IPS-NIHi11 (cell line): ENCODE measurements around the gene BHLHA9.
"Not testable (repeated sequence)": the region's sequence is repeated elsewhere in the genome, so short reads cannot be mapped to it uniquely, and the experiment has no call there.

ENCODE experiments used
- DNase-seq: peaks from one replicate; pipeline ENCODE4 v3.0.0; 2012; ENCODE audit warnings: mixed read lengths, low spot score

BHLHA9 gene

DNA sequence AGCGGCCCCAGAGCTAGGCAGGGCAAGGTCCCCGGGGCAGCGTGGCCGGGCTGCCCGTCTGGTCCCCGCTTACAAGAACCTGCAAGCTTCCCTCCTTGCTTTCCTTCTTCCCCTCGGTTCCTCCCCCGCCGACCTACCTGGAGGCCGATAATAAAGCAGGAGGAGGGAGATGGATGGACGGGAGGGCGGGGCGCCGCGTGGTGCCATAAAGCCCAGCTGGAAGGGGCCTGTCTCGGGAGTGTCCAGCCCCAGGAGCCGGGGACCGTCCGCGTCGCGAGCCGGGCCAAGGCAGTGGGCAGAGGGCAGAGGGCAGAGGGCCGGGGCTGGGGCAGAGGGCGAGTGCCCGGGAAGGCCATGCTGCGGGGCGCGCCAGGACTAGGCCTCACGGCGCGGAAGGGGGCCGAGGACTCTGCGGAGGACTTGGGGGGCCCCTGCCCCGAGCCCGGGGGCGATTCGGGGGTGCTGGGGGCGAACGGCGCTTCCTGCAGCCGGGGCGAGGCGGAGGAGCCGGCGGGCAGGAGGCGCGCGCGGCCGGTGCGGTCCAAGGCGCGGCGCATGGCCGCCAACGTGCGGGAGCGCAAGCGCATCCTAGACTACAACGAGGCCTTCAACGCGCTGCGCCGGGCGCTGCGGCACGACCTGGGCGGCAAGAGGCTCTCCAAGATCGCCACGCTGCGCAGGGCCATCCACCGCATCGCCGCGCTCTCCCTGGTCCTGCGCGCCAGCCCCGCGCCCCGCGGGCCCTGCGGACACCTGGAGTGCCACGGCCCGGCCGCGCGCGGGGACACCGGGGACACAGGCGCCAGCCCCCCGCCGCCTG, at the start of gene BHLHA9:
TSS of gene BHLHA9 (plus strand) at position 235 of the 820 bp plus-strand sequence. CDS start at position 355, 120 bp downstream.
- no peak for DNase-seq

DNA sequence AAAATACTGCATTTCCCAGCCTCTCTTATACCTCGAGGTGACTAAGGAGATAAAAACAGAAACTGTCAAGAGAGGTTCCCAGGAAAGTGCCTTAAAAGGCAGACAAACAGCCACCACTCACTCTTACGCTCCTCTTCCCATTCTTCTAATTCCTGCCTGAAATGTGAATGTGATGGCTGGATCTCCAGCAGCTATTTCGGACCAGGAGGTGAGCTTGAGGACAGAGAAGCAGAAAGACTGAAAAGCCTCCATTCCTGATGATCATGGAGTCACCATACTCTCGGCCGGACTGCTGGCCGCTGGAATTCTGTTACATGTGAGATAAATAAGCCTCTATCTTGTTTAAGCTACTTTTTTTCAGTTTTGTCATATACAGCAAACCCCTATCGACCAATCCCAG, 49.0 kb upstream of the BHLHA9 start:
- no peak for DNase-seq

DNA sequence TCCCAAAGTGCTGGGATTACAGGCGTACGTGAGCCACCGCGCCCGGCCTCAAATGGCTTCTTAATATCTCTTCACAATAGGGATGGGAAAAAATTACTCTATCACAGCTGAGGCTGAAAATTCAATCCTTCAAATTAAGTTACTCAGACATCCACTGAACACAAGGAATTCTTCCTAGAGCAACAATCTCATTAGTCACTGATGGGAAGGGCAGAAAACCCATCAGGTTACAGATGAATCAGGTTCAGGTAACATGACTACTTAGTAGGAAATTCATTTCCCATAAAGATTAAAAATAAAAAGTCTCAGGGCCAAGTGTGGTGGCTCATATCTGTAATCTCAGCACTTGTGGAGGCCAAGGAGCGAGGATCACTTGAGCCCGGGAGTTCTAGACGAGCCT, 47.9 kb upstream of the BHLHA9 start:
- DNase-seq, result no peak

DNA sequence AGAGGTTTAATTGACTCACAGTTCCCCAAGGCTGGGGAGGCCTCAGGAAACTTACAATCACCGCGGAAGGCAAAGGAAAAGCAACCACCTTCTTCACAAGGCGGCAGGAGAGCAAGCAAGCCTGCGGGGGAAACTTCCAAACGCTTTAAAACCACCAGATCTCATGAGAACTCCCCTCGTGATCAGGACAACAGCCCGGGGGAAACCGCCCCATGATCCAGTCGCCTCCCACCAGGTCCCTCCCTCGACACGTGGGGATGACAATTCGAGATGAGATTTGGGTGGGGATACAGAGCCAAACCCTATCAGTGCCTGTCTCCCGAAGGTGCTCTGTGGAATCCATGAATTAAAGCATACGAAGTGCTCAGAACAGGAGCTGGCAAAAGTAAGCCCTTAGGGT, 46.6 kb upstream of the BHLHA9 start:
- DNase-seq, result no peak

DNA sequence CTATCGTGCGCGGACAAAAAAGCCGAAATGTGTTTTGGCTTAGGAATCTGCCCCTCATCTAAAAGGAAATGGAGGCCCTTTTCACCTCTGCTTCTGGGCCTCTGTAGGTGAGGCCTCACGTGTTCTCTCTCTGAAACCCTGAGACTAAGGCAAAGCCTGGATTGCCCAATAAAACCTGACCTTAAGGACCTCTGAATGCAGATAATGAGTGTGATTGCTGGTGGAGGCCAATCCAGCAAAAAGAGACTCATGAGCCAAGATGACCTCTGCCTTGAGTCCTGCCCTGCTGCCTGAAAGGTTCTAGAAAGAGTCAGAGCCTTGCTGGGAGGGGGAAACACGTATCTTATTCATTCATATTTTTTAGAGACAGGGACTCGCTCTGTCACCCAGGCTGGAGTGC, 45.9 kb upstream of the BHLHA9 start:
- DNase-seq, result no peak

DNA sequence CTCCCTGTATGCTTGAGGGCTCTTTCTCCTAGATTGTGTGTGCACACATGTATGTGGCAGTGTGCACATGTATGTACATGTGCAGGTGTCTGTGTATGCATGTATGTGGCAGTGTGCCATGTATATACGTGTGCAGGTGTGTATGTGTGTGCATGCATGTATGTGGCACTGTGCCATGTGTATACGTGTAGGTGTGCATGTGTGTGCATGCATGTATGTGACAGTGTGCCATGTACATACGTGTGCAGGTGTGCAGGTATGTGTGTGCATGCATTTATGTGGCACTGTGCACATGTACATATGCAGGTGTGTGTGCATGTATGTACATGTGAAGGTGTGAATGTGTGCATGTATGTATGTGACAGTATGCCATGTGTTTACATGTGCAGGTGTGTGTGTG, 43.9 kb upstream of the BHLHA9 start:
- DNase-seq, result no peak

DNA sequence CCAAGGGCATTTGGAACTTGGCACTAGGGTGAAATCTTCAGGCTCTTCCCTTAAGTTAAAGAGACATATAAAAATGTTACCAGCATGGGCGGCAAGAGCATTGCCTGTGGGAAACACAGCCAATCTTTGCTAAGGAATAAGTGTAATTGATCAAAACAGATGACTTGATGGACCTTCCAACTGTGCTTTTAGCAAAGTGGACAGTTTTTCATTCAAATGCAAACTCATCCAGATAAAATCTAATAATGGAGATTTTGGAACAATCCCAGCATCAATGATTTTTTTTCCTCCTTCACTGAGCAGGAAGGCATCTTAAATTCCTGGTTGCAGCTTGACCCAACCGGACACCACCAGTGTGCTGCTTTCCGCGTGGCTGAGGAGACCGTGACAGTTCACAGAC, 42.9 kb upstream of the BHLHA9 start:
- no peak for DNase-seq

DNA sequence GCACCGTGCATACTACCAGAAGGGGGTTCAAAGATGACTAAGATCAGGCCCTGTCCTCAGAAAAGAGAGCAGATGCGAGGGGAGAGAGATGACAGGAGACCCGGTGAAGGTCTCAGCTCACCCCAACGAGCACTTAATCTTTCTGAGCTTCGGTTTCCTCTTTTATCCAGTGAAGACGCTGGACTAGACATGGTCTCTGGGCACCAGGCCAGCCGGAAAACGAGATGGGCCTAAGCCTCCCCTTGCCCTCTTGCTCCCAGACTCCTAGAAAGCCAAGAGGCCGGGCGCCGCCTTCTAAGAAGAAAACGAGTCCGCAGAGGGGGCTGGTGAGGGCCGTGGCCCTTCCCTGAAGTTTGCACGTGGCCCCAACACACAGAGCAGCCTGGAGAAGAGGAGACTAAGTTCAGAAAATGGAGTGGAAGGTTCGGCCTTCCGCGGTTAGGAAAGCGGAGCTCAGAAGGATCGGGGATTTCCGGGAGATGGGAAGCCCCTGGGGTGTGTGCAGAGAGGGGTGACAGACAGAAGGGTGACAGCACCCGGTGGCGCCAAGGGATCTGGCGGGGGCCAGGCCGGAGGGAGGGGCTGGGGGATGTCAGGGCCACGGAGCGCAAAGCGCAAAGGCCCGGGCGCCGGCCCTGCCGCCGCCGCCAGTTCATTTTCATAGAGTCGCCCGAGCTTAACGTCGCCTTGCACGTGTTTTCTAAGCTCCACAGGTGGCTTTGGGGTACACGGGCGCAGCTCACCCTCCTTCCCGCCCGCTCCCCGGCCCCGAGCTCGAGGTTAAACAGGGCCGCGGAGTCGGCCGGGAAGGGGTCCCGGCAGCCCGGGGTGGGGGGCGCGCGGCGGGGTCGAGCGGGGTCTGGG, 42.1 kb upstream of the BHLHA9 start:
- DNase-seq, result peak; percentile 39

DNA sequence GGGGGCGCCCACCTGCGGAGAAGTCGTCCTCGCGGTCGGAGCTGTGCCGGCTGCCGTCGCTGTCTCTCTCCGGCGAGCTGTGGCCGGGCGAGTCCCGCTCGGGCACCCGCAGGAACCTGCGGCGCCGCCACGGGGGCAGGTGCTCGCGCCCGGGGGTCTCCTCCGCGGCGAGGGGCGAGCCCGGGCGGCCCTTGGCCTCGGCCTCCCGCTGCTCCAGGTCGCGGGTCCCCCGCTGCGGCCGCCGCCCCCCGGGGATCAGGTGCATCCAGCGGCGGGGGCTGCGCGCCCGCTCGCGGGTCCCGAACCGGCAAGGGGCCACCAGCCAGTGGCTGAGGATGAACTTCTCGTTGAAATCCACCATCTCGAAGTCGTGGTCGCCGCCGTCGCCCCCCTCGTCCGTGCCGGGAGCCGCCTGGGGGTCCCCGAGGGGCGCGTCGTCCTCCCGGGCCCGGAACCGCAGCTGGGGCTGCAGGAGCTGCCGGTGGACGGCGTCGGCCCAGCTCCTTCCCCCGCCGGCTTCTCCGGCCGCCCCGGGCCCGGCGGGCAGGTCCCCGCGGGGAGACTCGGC, 41.4 kb upstream of the BHLHA9 start:
- peak; percentile 79 for DNase-seq

DNA sequence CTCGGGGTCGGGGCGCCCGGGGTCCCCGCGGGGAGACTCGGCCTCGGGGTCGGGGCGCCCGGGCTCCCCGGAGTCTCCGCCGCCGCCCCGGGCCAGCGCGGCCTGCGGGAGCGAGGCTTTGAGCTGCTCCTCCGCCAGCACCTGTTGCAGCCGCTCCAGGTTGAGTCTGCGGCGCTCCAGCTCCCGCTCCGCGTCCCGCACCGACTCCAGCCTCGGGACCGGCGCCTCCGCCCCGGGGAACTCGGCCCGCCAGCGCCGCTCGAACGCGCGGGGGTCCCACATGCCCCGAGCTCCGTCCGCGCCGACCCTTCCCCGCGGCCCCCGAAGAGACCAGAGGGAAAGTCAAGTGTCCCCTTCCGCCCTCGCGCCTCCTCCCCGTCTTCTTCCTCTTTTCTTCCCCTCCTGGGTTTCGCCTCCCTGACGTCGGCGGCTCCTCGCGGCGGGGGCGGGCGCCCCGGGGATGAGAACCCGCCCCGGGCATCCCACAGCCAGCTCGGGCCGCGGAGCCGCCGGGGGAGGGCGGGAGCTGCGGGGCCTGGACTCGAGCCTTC, 40.8 kb upstream of the BHLHA9 start:
- DNase-seq, result peak; percentile 81

DNA sequence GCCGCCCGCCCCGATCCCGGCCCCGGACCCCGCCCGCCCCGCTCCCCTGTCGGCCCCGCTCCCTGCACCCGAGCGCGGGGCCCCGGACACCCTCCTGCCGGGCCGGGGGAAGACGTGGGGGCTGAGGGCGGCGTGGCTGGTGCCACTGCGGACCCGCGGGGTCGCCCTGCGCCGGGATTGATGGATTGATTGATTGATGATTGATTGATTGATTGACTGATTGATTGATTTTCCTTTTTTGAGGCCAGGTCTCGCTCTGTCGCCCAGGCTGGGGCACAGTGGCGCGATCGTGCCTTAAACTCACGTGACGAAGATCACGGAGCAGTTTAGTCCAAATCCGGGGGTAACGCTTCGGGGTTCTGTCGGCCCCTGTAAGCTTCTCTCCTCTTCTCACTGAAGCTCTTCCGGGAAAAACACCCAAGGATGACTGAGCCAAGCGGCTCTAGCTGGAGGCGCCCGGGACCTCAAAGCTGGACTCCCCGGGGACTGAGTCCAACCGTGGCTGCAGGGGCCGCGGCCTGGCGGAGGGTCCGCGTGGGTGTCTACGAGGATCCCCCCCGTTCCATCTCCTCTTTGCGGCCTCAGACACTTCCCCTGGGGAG, 40.2 kb upstream of the BHLHA9 start:
- DNase-seq, result no peak

DNA sequence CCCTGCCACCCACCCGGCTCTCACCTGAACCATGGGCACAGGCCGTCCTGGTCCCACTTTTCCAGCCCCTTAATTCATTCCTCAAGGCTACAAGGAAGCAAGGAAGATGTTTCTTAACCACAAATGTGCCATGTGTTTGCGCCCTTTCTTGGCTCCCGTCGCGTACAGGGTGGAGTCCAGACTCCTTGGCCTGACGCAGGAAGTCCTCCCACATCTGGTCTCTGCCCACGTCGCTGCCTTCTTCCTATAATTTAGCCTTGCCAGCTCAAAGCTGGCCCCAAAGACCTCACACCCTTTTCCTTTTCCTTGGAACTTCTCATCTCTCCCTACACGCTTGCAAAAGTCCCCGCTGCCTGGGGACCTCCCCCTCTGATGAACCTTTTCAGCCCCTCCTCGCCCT, 38.8 kb upstream of the BHLHA9 start:
- DNase-seq, result no peak

DNA sequence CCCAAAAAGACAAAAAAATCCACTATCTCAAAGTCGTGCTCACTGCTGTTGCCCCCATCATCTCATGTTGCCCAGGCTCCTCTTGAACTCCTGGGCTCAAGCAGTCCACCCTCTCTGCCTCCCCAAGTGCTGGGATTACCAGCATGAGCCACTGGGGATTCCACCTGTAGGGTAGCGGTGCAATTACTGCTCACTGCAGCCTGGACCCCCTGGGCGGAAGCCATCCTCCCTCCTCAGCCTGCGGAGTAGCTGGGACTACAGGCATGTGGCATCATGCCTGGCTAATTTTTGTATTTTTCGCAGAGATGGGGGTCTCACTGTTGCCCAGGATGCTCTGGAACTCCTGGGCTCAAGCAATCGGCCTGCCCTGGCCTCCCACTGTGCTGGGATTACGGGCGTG, 37.9 kb upstream of the BHLHA9 start:
- DNase-seq, result no peak

DNA sequence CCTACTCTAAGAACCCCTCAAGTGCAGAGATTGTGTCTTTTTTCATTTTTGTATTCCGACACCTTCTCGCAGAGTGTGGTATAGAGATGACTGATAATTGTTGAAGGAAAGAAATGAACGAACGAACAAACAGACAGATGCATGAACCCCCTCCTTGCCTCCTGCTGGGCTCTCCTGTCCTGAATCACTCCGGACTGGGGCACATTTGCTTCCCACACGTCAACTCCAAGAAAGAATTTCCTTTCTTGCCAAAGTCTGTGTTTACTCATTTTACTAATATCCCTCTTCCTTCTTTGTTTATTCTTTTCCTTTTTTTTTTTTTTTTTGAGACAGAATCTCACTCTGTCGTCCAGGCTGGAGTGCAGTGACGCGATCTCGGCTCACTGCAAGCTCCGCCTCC, 37.5 kb upstream of the BHLHA9 start:
- DNase-seq, result no peak

DNA sequence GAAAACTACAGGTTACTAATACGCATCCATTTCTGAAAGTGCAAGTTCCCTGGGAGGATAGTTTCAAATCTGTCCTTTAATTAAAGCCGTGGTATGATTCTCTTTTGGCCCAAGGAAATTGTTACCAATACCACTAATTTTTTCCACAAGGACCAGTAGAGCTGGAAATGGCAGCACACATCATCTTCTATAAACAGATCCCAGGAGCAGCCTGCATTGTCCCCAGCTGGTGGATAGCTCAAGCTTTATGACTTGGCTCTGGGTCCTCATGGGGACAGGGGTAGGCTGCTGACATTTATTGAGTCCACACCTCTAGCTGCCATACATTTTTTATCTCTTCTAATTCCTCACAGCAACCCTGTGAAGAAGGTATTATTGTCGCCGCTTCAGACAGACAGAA, 35.8 kb upstream of the BHLHA9 start:
- DNase-seq, result no peak

DNA sequence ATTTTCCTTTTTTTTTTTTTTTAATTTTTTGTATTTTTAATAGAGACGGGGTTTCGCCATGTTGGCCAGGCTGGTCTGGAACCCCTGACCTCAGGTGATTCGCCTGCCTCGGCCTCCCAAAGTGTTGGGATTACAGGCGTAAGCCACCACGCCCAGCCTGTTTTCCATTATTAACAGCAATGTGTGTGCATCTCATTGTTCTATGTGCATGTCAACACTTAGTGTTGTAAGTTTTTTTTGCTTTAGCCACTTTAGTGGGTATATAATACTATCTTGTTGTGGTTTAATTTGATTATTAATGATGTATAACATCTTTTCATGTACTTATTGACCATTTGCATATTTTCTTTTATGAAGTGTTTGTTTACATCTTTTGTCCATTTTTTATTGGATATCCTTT, 32.8 kb upstream of the BHLHA9 start:
- no peak for DNase-seq

DNA sequence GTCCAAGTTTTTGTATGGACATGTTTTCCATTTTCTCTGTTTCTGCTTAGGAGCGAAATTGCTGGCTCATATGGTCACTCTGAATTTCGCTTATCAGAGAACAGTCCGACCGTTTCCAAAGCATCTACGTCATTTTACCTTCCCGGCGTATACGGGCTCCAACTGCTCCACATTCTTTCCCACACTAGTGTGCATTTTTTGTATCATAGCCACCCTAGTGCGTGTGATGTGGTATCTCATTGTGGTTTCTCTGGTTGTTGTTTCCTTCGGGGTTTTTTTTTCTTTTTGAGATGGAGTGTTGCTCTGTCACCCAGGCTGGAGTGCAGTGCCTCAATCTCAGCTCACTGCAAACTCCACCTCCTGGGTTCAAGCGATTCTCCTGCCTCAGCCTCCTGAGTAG, 31.0 kb upstream of the BHLHA9 start:
- no peak for DNase-seq

DNA sequence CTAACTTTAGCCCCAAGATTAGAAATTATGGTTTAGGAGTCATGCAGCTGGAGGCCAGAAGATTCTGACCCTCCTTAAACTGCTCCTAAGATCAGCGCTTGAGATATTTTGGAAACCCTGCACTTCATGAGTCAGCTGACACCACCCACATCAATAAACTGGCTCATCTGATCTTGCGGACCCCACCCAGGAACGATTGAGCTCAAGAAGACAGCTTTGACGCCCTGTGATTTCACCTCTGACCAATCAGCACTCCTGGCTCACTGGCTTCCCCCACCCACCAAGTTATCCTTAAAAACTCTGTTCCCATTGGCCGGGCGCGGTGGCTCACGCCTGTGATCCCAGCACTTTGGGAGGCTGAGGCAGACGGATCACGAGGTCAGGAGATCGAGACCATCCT, 29.8 kb upstream of the BHLHA9 start:
- DNase-seq, result not testable (repeated sequence)

DNA sequence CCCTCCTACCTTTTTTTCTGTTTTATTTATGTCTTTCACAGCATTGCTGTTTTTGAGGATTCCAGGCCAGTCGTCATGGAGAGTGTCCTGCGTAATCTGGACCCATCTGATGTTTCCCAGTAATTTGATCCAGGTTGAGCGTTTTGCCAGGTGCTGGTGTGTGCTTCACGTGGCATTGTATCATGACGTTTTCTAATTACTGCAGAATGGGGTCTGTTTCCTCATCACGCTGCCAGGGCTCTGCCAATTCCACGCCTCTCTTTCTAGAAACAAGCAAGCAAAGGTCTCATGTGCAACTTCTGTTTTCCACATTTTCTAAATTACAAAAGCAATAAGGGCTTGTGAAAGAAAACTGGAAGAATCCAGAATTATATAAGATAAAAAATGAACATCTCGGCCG, 28.3 kb upstream of the BHLHA9 start:
- no peak for DNase-seq

DNA sequence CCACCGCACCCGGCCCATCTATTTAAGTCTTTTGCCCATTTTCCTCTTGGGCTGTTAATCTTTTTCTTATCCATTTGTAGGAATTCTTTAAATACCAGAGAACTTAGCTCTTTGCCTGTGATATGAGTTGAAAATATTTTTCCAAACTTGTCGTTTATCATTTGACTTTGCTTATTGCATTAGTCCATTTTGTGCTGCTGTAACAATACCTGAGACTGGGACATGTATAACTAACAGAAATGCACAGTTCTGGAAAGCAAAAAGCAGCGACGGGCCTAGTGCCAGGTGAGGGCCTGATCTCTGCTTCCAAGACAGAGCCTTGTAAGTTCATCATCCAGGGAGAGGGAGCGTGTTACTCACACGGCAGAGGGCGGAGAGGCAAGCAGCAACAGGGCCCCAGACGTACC, 25.6 kb upstream of the BHLHA9 start:
- DNase-seq, result no peak

DNA sequence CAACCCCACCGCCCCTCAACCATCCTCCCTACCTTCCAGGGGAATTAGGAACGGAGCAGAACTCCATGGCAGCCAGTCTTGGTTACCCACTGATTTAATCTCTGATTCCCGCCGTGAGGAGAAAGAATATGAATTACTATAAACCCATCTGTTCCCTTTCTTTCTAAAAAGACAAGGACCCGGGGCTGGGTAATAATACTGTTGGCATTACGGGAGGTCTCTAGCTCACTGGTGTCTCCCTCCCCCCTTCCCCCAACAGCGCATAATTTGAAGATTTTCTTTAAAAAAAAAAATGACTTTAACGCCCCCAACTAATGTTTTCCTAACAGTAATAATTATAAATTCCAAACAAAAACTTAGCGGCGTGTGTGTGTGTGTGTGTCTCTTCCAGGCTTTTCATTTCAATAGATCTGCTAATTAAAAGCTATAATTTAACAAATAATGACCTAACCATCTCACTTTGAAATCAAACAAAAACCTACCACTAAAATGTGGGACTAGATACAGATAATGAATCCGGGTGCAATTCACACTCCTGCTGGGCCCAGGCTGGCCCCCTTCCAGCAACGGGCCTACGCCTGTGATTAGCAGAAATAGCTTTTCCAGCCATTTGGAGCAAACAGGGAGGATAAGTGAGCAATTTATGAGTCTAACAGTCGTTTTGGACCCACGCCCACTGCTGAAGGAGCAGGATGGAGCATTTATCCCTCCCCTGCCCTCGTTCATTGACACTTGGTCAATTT, 18.2 kb upstream of the BHLHA9 start:
- DNase-seq, result no peak

DNA sequence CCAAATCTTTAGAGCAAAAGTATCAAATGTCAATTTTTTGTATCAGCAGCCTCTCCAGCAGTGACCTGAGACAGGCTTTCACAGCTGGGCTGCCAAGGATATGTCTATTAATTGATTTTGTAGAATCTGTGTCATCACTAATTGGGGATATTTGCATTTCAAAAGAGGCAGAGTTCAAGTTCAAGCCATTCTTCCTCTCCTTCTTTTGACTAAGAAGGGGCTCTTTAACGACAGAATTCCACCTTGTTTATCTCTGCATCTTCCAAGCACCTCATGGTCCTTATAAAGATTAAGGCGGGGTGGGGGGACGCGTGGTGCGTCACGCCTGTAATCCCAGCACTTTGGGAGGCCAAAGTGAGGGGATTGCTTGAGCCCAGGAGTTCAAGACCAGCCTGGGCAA, 15.2 kb upstream of the BHLHA9 start:
- peak; percentile 44 for DNase-seq
